ENCODE results near the gene COA8. TPM values are rescaled to one million over a fixed set of nuclear protein-coding genes. Genes with fewer than 3 reads are reported as not detected.

Gene COA8
- total and polyA plus RNA-seq, 10 of the 15 experiments (the other 5 are each of a cell fraction or from before 2014, with no cell fraction given) = 6.1 to 69.5 (median 25.8) TPM

DNA sequence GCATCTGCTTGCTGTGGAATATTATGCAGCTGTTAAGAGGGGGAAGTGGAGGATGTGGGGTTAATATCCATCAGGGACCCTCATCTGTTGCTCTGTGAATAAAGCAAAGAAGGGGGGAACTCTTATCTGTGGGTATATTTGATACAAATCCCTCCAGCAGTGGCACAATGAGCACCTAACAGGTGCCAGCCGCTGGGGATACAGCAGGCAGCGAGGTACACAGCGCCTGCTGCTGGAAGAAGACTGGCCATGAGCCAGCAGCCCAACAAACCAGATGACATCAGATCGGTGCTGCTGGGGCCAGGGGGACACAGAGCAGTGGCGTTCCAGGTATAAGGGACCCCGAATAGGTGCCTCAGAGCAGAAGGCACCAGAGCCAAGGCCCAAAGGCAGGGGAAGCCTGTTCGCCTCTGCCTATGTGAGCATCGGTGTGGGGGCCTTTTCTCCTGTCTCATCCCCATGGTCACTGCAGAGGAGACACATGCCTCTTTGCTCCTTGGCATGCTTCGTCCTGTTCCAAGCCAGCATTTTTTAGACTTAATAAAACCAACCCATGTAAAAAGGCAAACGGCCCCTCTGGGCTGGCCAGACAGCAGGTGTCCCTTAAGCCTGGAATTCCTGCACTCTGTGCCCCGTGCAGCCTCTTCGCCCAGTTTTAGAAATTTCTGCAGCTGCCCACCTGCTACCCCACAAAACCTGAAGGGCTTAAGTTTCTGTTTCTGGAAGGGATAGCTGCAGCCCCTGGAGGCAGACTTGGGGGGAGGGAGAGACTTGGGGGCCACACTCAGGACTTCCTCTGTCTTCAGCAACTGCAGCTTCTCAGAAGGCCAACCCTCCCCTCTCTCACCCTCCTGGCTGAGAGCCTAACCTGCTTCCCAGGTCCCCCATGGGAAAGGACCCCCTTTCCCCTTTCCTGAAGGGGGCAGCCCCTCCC is 38.5 kb upstream of the COA8 start:
- ChIA-PET RAD21 (ENCODE audit: unreplicated experiment) (no interaction called here), CTCF (no interaction called here), SMC1A (ENCODE audit: uncharacterized antibody, unreplicated experiment) (no interaction called here), POLR2A (no interaction called here)
- intact Hi-C loops (cut with micrococcal nuclease; ENCODE audit: unreplicated experiment) (no loop called here), in situ Hi-C loops (cut with MboI) (no loop called here)
- no peaks in the 10 kb centered on the region for H4K20me1 ChIP-seq (ENCODE audit: control insufficient read depth, insufficient read depth)
- no peaks in the 10 kb centered on the region; the same call in 2 of the 3 replicates for H3K9me3 ChIP-seq (replicated peaks; ENCODE audit: control insufficient read depth, insufficient read depth, low read length)
- H3K9ac ChIP-seq (ENCODE audit: control insufficient read depth, insufficient read depth, low read length) = no peak overlapping the region
- FAIRE-seq = no peak
- 54% methylated on average over 12 of the region's 12 CpGs for WGBS (ENCODE audit: insufficient coverage, insufficient replicate concordance, low lambda C conversion rate, missing lambda C conversion rate)
- peaks cover 39% of the 10 kb centered on the region for H3K4me1 ChIP-seq (ENCODE audit: control insufficient read depth, insufficient read depth, low read length)
- DNase-seq (ENCODE audit: low read depth, low spot score) = no peak
- no peak overlapping the region for H3K27ac ChIP-seq (ENCODE audit: control insufficient read depth, insufficient read depth)
- no peak overlapping the region for H2AFZ ChIP-seq (ENCODE audit: control insufficient read depth, low read depth, low read length)
- no peak overlapping the region for H3K4me2 ChIP-seq (ENCODE audit: control insufficient read depth, insufficient read depth)
- no TSS peak for BruUV-seq (replicated peaks)
- no peak for ATAC-seq
- no peak for TF ChIP-seq FOS (IDR thresholded peaks at IDR 0.05; ENCODE audit: borderline replicate concordance, extremely low read depth, insufficient read length)
- no peak for TF ChIP-seq BCL11A (IDR thresholded peaks at IDR 0.05; ENCODE audit: low read depth, low read length)
- no peak for TF ChIP-seq ESRRA (IDR thresholded peaks at IDR 0.05; ENCODE audit: low read length)
- TF ChIP-seq, protein P1, sequence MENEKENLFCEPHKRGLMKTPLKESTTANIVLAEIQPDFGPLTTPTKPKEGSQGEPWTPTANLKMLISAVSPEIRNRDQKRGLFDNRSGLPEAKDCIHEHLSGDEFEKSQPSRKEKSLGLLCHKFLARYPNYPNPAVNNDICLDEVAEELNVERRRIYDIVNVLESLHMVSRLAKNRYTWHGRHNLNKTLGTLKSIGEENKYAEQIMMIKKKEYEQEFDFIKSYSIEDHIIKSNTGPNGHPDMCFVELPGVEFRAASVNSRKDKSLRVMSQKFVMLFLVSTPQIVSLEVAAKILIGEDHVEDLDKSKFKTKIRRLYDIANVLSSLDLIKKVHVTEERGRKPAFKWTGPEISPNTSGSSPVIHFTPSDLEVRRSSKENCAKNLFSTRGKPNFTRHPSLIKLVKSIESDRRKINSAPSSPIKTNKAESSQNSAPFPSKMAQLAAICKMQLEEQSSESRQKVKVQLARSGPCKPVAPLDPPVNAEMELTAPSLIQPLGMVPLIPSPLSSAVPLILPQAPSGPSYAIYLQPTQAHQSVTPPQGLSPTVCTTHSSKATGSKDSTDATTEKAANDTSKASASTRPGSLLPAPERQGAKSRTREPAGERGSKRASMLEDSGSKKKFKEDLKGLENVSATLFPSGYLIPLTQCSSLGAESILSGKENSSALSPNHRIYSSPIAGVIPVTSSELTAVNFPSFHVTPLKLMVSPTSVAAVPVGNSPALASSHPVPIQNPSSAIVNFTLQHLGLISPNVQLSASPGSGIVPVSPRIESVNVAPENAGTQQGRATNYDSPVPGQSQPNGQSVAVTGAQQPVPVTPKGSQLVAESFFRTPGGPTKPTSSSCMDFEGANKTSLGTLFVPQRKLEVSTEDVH (IDR thresholded peaks at IDR 0.05; ENCODE audit: low read depth, partially characterized antibody) = no peak
- TF ChIP-seq HCFC1 (IDR thresholded peaks at IDR 0.05; ENCODE audit: low read length) = no peak
- no peak for TF ChIP-seq CREB1 (IDR thresholded peaks at IDR 0.05; ENCODE audit: low read depth)
- TF ChIP-seq, protein P2, sequence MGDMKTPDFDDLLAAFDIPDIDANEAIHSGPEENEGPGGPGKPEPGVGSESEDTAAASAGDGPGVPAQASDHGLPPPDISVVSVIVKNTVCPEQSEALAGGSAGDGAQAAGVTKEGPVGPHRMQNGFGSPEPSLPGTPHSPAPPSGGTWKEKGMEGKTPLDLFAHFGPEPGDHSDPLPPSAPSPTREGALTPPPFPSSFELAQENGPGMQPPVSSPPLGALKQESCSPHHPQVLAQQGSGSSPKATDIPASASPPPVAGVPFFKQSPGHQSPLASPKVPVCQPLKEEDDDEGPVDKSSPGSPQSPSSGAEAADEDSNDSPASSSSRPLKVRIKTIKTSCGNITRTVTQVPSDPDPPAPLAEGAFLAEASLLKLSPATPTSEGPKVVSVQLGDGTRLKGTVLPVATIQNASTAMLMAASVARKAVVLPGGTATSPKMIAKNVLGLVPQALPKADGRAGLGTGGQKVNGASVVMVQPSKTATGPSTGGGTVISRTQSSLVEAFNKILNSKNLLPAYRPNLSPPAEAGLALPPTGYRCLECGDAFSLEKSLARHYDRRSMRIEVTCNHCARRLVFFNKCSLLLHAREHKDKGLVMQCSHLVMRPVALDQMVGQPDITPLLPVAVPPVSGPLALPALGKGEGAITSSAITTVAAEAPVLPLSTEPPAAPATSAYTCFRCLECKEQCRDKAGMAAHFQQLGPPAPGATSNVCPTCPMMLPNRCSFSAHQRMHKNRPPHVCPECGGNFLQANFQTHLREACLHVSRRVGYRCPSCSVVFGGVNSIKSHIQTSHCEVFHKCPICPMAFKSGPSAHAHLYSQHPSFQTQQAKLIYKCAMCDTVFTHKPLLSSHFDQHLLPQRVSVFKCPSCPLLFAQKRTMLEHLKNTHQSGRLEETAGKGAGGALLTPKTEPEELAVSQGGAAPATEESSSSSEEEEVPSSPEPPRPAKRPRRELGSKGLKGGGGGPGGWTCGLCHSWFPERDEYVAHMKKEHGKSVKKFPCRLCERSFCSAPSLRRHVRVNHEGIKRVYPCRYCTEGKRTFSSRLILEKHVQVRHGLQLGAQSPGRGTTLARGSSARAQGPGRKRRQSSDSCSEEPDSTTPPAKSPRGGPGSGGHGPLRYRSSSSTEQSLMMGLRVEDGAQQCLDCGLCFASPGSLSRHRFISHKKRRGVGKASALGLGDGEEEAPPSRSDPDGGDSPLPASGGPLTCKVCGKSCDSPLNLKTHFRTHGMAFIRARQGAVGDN (IDR thresholded peaks at IDR 0.05) = no peak
- TF ChIP-seq SUPT20H (IDR thresholded peaks at IDR 0.05; ENCODE audit: borderline replicate concordance, control insufficient read depth, low read depth, low read length) = no peak
- TF ChIP-seq ZNF274 (IDR thresholded peaks at IDR 0.05; ENCODE audit: insufficient read depth, insufficient read length) = no peak
- TF ChIP-seq, protein P3, sequence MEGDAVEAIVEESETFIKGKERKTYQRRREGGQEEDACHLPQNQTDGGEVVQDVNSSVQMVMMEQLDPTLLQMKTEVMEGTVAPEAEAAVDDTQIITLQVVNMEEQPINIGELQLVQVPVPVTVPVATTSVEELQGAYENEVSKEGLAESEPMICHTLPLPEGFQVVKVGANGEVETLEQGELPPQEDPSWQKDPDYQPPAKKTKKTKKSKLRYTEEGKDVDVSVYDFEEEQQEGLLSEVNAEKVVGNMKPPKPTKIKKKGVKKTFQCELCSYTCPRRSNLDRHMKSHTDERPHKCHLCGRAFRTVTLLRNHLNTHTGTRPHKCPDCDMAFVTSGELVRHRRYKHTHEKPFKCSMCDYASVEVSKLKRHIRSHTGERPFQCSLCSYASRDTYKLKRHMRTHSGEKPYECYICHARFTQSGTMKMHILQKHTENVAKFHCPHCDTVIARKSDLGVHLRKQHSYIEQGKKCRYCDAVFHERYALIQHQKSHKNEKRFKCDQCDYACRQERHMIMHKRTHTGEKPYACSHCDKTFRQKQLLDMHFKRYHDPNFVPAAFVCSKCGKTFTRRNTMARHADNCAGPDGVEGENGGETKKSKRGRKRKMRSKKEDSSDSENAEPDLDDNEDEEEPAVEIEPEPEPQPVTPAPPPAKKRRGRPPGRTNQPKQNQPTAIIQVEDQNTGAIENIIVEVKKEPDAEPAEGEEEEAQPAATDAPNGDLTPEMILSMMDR (IDR thresholded peaks at IDR 0.05 in 2 of 3, conservative IDR thresholded peaks at IDR 0.05 in 1 of 3; ENCODE audit: control insufficient read depth in 2 of 3, extremely low read depth in 1 of 3, insufficient read depth in 1 of 3, low read depth in 3 of 3, low read length in 3 of 3) = no peak
- peaks cover 8% of the 10 kb centered on the region for H3K79me2 ChIP-seq (ENCODE audit: control insufficient read depth, insufficient read depth, low read length)
- H3K36me3 ChIP-seq (ENCODE audit: control insufficient read depth in 2 of 2, insufficient read depth in 2 of 2, low read length in 1 of 2) = no peaks in the 10 kb centered on the region
- no peak overlapping the region for H3K4me3 ChIP-seq
- peaks cover 2% of the 10 kb centered on the region in 2 experiments; a peak in 2 of 4 replicates for H3K27me3 ChIP-seq (replicated peaks in 1 of 2; ENCODE audit: control insufficient read depth in 2 of 2, insufficient read depth in 2 of 2, low read length in 1 of 2)
